ENCODE measurements around the gene UQCRHL. TPM values are rescaled to one million over a fixed set of nuclear protein-coding genes. Genes with fewer than 3 reads are reported as not detected.

The UQCRHL gene
- total and polyA plus RNA-seq, 2 of the 8 experiments (the other 6 are each of a cell fraction or from before 2014, with no cell fraction given) = 3.7 to 3.9 TPM

GRCh38 chr1:15835741-15836510 lies 28.5 kb upstream of the UQCRHL start:
- Histone ChIP-seq H4K8ac (ENCODE audit: extremely low read depth, insufficient read depth, low read length) (peak overlapping the region; percentile 100; the same call in 1 of the 2 replicates), H2AFZ (ENCODE audit: low read length) (no peak overlapping the region; the same call in 1 of the 2 replicates), H3K23me2 (ENCODE audit: low read depth, low read length) (peaks cover 10% of the 10 kb centered on the region), H3K79me2 (ENCODE audit: control insufficient read depth in 1 of 2, insufficient read depth in 2 of 2, low read length in 2 of 2) (no peaks in the 10 kb centered on the region), H4K5ac (ENCODE audit: insufficient read length, low read depth, low read length) (peak overlapping the region; percentile 99), H2BK5ac (ENCODE audit: low read depth, low read length) (peak overlapping the region; percentile 98), H2BK15ac (ENCODE audit: low read length) (0 out of 2 replicates have a peak overlapping the region, but pooled peaks have one; percentile 19), H2BK120ac (replicated peaks; ENCODE audit: low read depth, low read length) (peak overlapping the region; percentile 69), H4K20me1 (replicated peaks in 1 of 2; ENCODE audit: control insufficient read depth in 1 of 2, insufficient read depth in 2 of 2, low read length in 2 of 2) (no peaks in the 10 kb centered on the region), H3K27ac (ENCODE audit: low read depth, low read length) (peak overlapping the region; percentile 98), H2BK20ac (ENCODE audit: low read length) (no peak overlapping the region), H3K23ac (ENCODE audit: insufficient read length) (no peak overlapping the region), H3K36me3 (ENCODE audit: control insufficient read depth in 2 of 4, insufficient read depth in 4 of 4, low read length in 3 of 4) (no peaks in the 10 kb centered on the region), H3K56ac (replicated peaks; ENCODE audit: insufficient read length, low read depth, low read length) (peak overlapping the region; percentile 97), H3K9me3 (ENCODE audit: insufficient read depth in 2 of 2, low read depth in 1 of 2, low read length in 1 of 2) (no peaks in the 10 kb centered on the region), H3K14ac (ENCODE audit: insufficient read length) (peak overlapping the region; percentile 98), H2BK12ac (ENCODE audit: low read depth, low read length) (peak overlapping the region; percentile 98; the same call in 1 of the 2 replicates), H3K79me1 (ENCODE audit: low read depth, low read length) (0 out of 2 replicates have a peak, but pooled peaks cover 3% of the 10 kb centered on the region), H4K91ac (replicated peaks; ENCODE audit: insufficient read length, low read length) (peak overlapping the region; percentile 100), H3K9ac (replicated peaks in 1 of 4; ENCODE audit: extremely low read depth in 1 of 4, low read depth in 3 of 4, low read length in 3 of 4) (peak overlapping the region in 3 of 4 experiments; percentile 92 to 96 (median 94); a peak in 6 of 7 replicates), H3K4me1 (replicated peaks in 1 of 4; ENCODE audit: control insufficient read depth in 3 of 4, insufficient read depth in 4 of 4, low read length in 3 of 4) (peaks cover 0 to 9% (median under 1%) of the 10 kb centered on the region in 4 experiments; a peak in 3 of 7 replicates), H3K18ac (ENCODE audit: extremely low read depth, low read length) (peak overlapping the region; percentile 99), H3K4ac (replicated peaks; ENCODE audit: insufficient read length, low read depth, low read length) (peak overlapping the region; percentile 100), H3K4me3 (ENCODE audit: extremely low read depth in 1 of 4, insufficient read depth in 2 of 4, low read depth in 3 of 4, low read length in 4 of 4) (peak overlapping the region; percentile 68 to 80 (median 71)), H3K4me2 (ENCODE audit: insufficient read depth in 1 of 2, low read depth in 2 of 2, low read length in 2 of 2) (peak overlapping the region; percentile 79 to 94), H3K27me3 (replicated peaks in 1 of 4; ENCODE audit: control insufficient read depth in 3 of 4, extremely low read depth in 1 of 4, insufficient read depth in 3 of 4, low read length in 3 of 4) (no peaks in the 10 kb centered on the region), H2AK5ac (ENCODE audit: low read depth, low read length) (peak overlapping the region; percentile 68; the same call in 1 of the 2 replicates)
- ChIA-PET CTCF (ENCODE audit: partially characterized antibody) (interaction anchor here (0.6 to 1.8 kb wide), 3 partner anchors 11 to 121 kb away, joined by 3 to 5 read pairs (median 4); partner anchors contain the start of gene SPEN), POLR2A (ENCODE audit: partially characterized antibody) (interaction anchor here (0.6 to 5.2 kb wide), 3 partner anchors 12 to 52 kb away, joined by 4 to 87 read pairs (median 4); partner anchors contain the start of gene SPEN)
- DNase-seq (ENCODE audit: low read depth in 1 of 2, low spot score in 2 of 2) = peak; percentile 91 to 96
- no peak for FAIRE-seq
- whole genome bisulfite sequencing, 2 experiments (ENCODE audit: extremely low coverage in 1 of 2, insufficient coverage in 1 of 2, insufficient read length in 1 of 2, insufficient replicate concordance in 2 of 2, low coverage in 1 of 2, low lambda C conversion rate in 2 of 2, missing lambda C conversion rate in 1 of 2) = 12% methylated on average over 55 of the region's 66 CpGs; no CpG with 5 or more reads in 1 of the 2 experiments
- TF ChIP-seq POLR2A (IDR thresholded peaks at IDR 0.05; ENCODE audit: control extremely low read depth in 1 of 2, low read depth in 2 of 2, low read length in 2 of 2) = peak; percentile 8 to 40
- TF ChIP-seq SP2 (IDR thresholded peaks at IDR 0.05; ENCODE audit: low read length) = no peak
- no peak for TF ChIP-seq RFX5 (IDR thresholded peaks at IDR 0.05; ENCODE audit: borderline replicate concordance, low read depth, low read length)
- peak; percentile 80 for TF ChIP-seq TEAD4 (IDR thresholded peaks at IDR 0.05; ENCODE audit: low read depth, low read length)
- no peak for TF ChIP-seq CBX5 (IDR thresholded peaks at IDR 0.05; ENCODE audit: low read depth, low read length)
- TF ChIP-seq ATF3 (IDR thresholded peaks at IDR 0.05; ENCODE audit: insufficient read depth, low read depth, low read length) = 0 out of 2 replicates have a peak, but pooled peaks have one; percentile 13
- TF ChIP-seq CTCF (IDR thresholded peaks at IDR 0.05; ENCODE audit: control extremely low read depth in 1 of 3, insufficient read depth in 1 of 3, low read depth in 1 of 3, low read length in 3 of 3) = no peak
- TF ChIP-seq CREB1 (IDR thresholded peaks at IDR 0.05) = peak; percentile 63; the same call in 1 of the 2 replicates

Measured in H1 (cell line).